ENCODE results near the gene INTS15.

GRCh38 chr7:6575281-6576023 is 14.4 kb upstream of the INTS15 start:
- TF ChIP-seq CTCF (conservative IDR thresholded peaks at IDR 0.05) (no peak), EZH2 (IDR thresholded peaks at IDR 0.05; ENCODE audit: low read depth) (no peak)
